Diencephalon (tissue), 1 donor: Measurements from ENCODE around the gene DCUN1D3. TPM values are rescaled to one million over a fixed set of nuclear protein-coding genes. Genes with fewer than 3 reads are reported as not detected.

Source experiments
- small RNA-seq: library from RNA; depleted of rRNA; stranded (forward); fragments of <200 nt; gene quantifications from one replicate; pipeline ENCODE3, GENCODE V24; 2014
- total RNA-seq: library from RNA; depleted of rRNA; stranded (reverse); fragments of >200 nt; gene quantifications from one replicate; pipeline ENCODE4 v1.2.3, GENCODE V29; 2014

DCUN1D3 gene, protein sequence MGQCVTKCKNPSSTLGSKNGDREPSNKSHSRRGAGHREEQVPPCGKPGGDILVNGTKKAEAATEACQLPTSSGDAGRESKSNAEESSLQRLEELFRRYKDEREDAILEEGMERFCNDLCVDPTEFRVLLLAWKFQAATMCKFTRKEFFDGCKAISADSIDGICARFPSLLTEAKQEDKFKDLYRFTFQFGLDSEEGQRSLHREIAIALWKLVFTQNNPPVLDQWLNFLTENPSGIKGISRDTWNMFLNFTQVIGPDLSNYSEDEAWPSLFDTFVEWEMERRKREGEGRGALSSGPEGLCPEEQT
- total RNA-seq = 13.6 TPM

DNA sequence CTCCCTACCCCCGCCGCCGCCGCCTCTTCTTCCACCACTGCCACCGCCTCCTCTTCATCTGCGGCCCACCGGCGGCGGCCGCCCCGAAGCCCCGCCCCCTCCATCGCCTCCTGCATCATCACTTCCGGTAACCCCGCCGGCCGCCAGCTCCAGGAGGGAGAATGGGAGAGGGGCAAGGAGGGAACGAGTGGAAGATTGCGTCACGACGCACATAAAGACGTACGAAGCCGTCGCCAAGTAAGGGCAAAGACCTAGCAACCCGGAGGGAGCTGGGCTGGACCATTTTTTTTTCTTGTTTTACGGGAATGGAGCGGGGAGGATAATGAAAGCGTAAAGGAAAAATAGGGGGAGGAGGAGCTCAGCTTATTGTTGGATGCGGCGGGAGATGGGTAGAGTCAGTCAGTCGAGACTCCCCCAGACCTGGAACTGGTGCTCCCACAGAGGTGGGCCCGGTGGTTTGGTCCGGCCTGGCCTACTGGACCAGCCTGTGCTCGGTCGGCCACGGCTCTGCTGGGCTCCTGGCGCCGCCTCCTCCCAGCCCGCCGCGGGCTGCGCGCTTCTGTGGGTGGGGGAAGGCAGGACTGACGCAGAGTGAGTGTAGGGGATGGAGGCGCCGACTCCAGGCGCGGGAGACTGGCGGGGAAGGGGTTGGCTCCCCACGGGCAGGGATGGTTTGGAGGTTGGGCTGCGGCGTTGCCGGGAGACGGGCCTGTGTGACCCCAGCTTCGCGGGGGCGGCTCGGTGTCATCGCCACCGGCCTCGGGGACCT, at the start of gene DCUN1D3, which contains the start of gene LYRM1:
DCUN1D3 (minus strand) TSS at position 60 of the 769 bp plus-strand sequence. CDS start 37,820 bp downstream, outside the sequence.
LYRM1 (plus strand) TSS at position 473 of the 769 bp plus-strand sequence. CDS start 14,785 bp downstream, outside the sequence.

DNA sequence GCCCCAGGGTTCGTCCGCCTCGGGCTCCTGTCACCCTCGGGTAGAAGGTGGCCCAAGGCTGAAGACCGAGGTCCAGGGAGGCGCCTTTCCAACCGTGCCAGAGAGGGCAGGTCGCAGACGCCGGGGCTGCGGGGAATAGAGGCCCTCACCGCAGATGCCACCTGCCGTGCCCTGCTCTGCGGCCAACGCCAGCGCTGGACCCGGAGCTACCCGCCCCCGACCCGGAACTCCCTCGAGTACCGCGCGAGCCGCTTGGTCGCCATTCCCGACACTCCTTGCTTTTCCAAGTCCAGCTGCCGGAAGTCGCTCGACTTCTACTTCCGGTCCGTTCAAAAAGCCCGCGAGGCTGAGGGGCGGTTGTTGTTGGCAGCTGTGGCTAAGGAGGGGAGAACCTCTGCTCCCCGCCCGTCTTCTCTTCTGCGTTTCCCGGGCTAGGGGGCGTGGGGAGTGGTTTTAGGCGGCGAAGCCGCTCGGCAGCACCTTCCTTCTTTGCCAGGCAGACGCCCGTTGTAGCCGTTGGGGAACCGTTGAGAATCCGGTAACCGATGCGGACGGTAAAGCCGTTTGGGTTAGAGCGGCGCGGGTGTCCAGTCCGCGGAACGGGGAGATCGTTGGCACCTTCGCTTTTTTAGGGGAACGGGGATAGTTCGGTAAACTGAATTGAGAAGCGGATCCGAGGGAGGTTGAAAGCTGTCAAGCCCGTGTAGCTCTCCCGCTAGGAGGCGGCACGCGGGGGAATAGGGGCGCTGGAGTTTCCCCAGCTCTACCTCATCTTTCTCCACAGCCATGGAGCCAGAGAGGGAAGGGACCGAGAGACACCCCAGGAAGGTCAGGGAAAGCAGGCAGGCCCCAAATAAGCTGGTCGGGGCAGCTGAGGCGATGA, 93.7 kb downstream of the DCUN1D3 start, which contains the start of the genes ERI2 and REXO5:
ERI2 (minus strand) TSS at position 305 of the 883 bp plus-strand sequence; CDS start at position 263, 42 bp downstream.
REXO5 (plus strand) TSS at position 360 of the 883 bp plus-strand sequence; CDS start at position 787, 427 bp downstream.

Small RNAs within 50 kb of the gene (small RNA-seq; reads per million reads assigned to genes)
- gene RF00618 = not detected

Other genes with a start within 250 kb of the DCUN1D3 start
- gene ACSM1, start 202.7 kb downstream of the DCUN1D3 start, total RNA-seq = not detected
- 65.0 TPM for gene THUMPD1, start 158.5 kb downstream of the DCUN1D3 start, total RNA-seq
- 2.1 TPM for gene ACSM3, start 136.3 kb downstream of the DCUN1D3 start, total RNA-seq
- 31.8 TPM for gene ERI2, start 93.9 kb downstream of the DCUN1D3 start, total RNA-seq
- 12.0 TPM for gene REXO5, start 93.8 kb downstream of the DCUN1D3 start, total RNA-seq
- gene LYRM1, start 413 bp upstream of the DCUN1D3 start, total RNA-seq = 46.8 TPM